OCI-LY7 (cell line): ENCODE measurements around the gene LPAR1. TPM values are rescaled to one million over a fixed set of nuclear protein-coding genes. Genes with fewer than 3 reads are reported as not detected.

ENCODE experiments used
- BruUV-seq: library from RNA; stranded (reverse); fragments of 400-500 nt; replicated peaks from 2 replicates; lab custom pipeline; 2021; lab: Mats Ljungman, UMichigan
- CTCF ChIA-PET: fragments of 300-600 bp; sonication (Branson Sonifier 250); formaldehyde crosslinking; loops from one replicate; lab custom pipeline; 2022; ENCODE audit warnings: antibody characterized with exemption; ENCODE audit not compliant: unreplicated experiment; lab: Charles Lee
- POLR2A ChIA-PET: fragments of 300-600 bp; sonication (Branson Sonifier 250); formaldehyde crosslinking; loops from one replicate; lab custom pipeline; 2022; ENCODE audit warnings: antibody characterized with exemption; lab: Charles Lee
- DNase-seq: peaks from one replicate; pipeline ENCODE4 v3.0.0-alpha.2; 2015; ENCODE audit warnings: low spot score
- H2AFZ ChIP-seq: fragments of 200-600 bp; sonication (generic), shearing (Covaris generic); 2 replicates; pipeline ENCODE4 v1.6.1; 2014; ENCODE audit warnings: mild to moderate bottlenecking, antibody characterized with exemption, low read length, moderate library complexity
- H3K27ac ChIP-seq: fragments of 200-600 bp; sonication (generic); 2 replicates; pipeline ENCODE4 v1.5.1; 2014; ENCODE audit warnings: mixed run types, low read depth, mild to moderate bottlenecking, moderate library complexity, low read length, inconsistent platforms; ENCODE audit not compliant: poor library complexity, severe bottlenecking
- H3K36me3 ChIP-seq: fragments of 200-600 bp; sonication (generic); 2 replicates; pipeline ENCODE4 v1.6.1; 2014; ENCODE audit warnings: mild to moderate bottlenecking, antibody characterized with exemption, low read length, moderate library complexity, mixed read lengths; ENCODE audit not compliant: insufficient read depth
- H3K4me1 ChIP-seq: fragments of 200-600 bp; sonication (generic); 2 replicates; pipeline ENCODE4 v1.5.1; 2014; ENCODE audit warnings: mild to moderate bottlenecking, low read length; ENCODE audit not compliant: insufficient read depth, poor library complexity, severe bottlenecking
- H3K4me2 ChIP-seq: fragments of 200-600 bp; sonication (generic); 2 replicates; pipeline ENCODE4 v1.6.1; 2014; ENCODE audit warnings: mild to moderate bottlenecking, low read length
- H3K4me3 ChIP-seq: fragments of 200-600 bp; sonication (generic); 2 replicates; pipeline ENCODE4 v1.5.1; 2014; ENCODE audit warnings: mild to moderate bottlenecking, low read depth, low read length; ENCODE audit not compliant: poor library complexity, severe bottlenecking
- H3K79me2 ChIP-seq: fragments of 200-600 bp; sonication (generic); 2 replicates; pipeline ENCODE4 v1.6.1; 2016; ENCODE audit warnings: low read depth, mild to moderate bottlenecking, low read length, moderate library complexity, mixed read lengths; ENCODE audit not compliant: insufficient read depth
- H3K9me2 ChIP-seq: fragments of 200-600 bp; sonication (generic); 2 replicates; pipeline ENCODE4 v1.6.1; 2016; ENCODE audit warnings: mild to moderate bottlenecking, low read length, mixed read lengths; ENCODE audit not compliant: insufficient read depth
- H3K9me3 ChIP-seq: fragments of 200-600 bp; sonication (generic); 2 replicates; pipeline ENCODE4 v1.6.1; 2014; ENCODE audit warnings: mild to moderate bottlenecking, mixed run types, low read length, mixed read lengths
- H4K20me1 ChIP-seq: fragments of 200-600 bp; sonication (generic); 2 replicates; pipeline ENCODE4 v1.6.1; 2014; ENCODE audit warnings: mild to moderate bottlenecking, antibody characterized with exemption, low read length, moderate library complexity, mixed read lengths; ENCODE audit not compliant: insufficient read depth
- CTCF ChIP-seq: fragments of 200-600 bp; sonication (generic); conservative IDR thresholded peaks from 2 replicates; pipeline ENCODE4 v1.5.1; 2014; ENCODE audit warnings: mild to moderate bottlenecking, antibody characterized with exemption, low read length, moderate library complexity, mixed read lengths
- EZH2phosphoT487 ChIP-seq: fragments of 200-600 bp; sonication (generic); IDR thresholded peaks from 2 replicates; pipeline ENCODE4 v1.6.1; 2018; ENCODE audit warnings: low read depth, borderline replicate concordance, mild to moderate bottlenecking, mixed run types, antibody characterized with exemption, low read length, moderate library complexity, mixed read lengths
- intact Hi-C: fragments of 100-400 bp; cut with micrococcal nuclease; formaldehyde crosslinking; loops from one replicate; pipeline ENCODE4 v1.10.0; 2022; ENCODE audit not compliant: unreplicated experiment
- total RNA-seq, 2 experiments: library from RNA; depleted of rRNA in 1 of 2; stranded (reverse); fragments of >200 nt in 1 of 2; shearing (Covaris generic) in 1 of 2; gene quantifications; 2 replicates each; pipeline ENCODE4 v1.2.3, GENCODE V29; 2014 to 2022

The LPAR1 gene
- total RNA-seq, 2 experiments from 2014 or later: not detected

- DNase-seq: no peak
- CTCF ChIA-PET: no interaction called here
- Histone ChIP-seq H3K27ac (no peak overlapping the region), H3K36me3 (no peaks in the 10 kb centered on the region), H4K20me1 (no peaks in the 10 kb centered on the region), H2AFZ (no peak overlapping the region), H3K9me3 (no peaks in the 10 kb centered on the region), H3K4me3 (no peak overlapping the region), H3K79me2 (no peaks in the 10 kb centered on the region), H3K9me2 (no peaks in the 10 kb centered on the region), H3K4me1 (no peaks in the 10 kb centered on the region), H3K4me2 (no peak overlapping the region)
- TF ChIP-seq CTCF: no peak
- no peak for TF ChIP-seq EZH2phosphoT487
- POLR2A ChIA-PET: no interaction called here
- BruUV-seq: no TSS peak
- intact Hi-C loops: no loop called here
Measured at GRCh38 chr9:110977259-110977709, 61.0 kb downstream of the LPAR1 start.

- Histone ChIP-seq H3K4me2 (no peak overlapping the region), H3K9me2 (no peaks in the 10 kb centered on the region), H3K79me2 (no peaks in the 10 kb centered on the region), H3K9me3 (no peaks in the 10 kb centered on the region), H3K27ac (no peak overlapping the region), H3K36me3 (no peaks in the 10 kb centered on the region), H3K4me1 (no peaks in the 10 kb centered on the region), H2AFZ (no peak overlapping the region), H4K20me1 (no peaks in the 10 kb centered on the region), H3K4me3 (no peak overlapping the region)
- ChIA-PET CTCF (no interaction called here), POLR2A (no interaction called here)
- no peak for DNase-seq
- no TSS peak for BruUV-seq
- TF ChIP-seq EZH2phosphoT487: no peak
- no peak for TF ChIP-seq CTCF
- intact Hi-C loops: no loop called here
Measured at GRCh38 chr9:110975969-110976368, 62.3 kb downstream of the LPAR1 start.

- H3K4me3 ChIP-seq: no peak overlapping the region
- no peaks in the 10 kb centered on the region for H3K9me3 ChIP-seq
- H3K27ac ChIP-seq: no peak overlapping the region
- ChIA-PET POLR2A (no interaction called here), CTCF (no interaction called here)
- no peaks in the 10 kb centered on the region for H3K79me2 ChIP-seq
- no peak for DNase-seq
- intact Hi-C loops: no loop called here
- no peaks in the 10 kb centered on the region for H3K9me2 ChIP-seq
- no TSS peak for BruUV-seq
- H3K4me1 ChIP-seq: no peaks in the 10 kb centered on the region
- no peak overlapping the region for H2AFZ ChIP-seq
- H4K20me1 ChIP-seq: no peaks in the 10 kb centered on the region
- TF ChIP-seq EZH2phosphoT487 (no peak), CTCF (no peak)
- H3K36me3 ChIP-seq: no peaks in the 10 kb centered on the region
- no peak overlapping the region for H3K4me2 ChIP-seq
Measured at GRCh38 chr9:110975278-110975677, 63.0 kb downstream of the LPAR1 start.
